Fibroblast of peridontal ligament (primary cell): ENCODE measurements around the gene PTK6.
"Not testable (repeated sequence)": the region's sequence is repeated elsewhere in the genome, so short reads cannot be mapped to it uniquely, and the experiment has no call there.

Experiments used
- DNase-seq: peaks from one replicate; pipeline ENCODE4 v3.0.0-alpha.2; 2010; ENCODE audit errors: extremely low read depth

The PTK6 gene

DNA sequence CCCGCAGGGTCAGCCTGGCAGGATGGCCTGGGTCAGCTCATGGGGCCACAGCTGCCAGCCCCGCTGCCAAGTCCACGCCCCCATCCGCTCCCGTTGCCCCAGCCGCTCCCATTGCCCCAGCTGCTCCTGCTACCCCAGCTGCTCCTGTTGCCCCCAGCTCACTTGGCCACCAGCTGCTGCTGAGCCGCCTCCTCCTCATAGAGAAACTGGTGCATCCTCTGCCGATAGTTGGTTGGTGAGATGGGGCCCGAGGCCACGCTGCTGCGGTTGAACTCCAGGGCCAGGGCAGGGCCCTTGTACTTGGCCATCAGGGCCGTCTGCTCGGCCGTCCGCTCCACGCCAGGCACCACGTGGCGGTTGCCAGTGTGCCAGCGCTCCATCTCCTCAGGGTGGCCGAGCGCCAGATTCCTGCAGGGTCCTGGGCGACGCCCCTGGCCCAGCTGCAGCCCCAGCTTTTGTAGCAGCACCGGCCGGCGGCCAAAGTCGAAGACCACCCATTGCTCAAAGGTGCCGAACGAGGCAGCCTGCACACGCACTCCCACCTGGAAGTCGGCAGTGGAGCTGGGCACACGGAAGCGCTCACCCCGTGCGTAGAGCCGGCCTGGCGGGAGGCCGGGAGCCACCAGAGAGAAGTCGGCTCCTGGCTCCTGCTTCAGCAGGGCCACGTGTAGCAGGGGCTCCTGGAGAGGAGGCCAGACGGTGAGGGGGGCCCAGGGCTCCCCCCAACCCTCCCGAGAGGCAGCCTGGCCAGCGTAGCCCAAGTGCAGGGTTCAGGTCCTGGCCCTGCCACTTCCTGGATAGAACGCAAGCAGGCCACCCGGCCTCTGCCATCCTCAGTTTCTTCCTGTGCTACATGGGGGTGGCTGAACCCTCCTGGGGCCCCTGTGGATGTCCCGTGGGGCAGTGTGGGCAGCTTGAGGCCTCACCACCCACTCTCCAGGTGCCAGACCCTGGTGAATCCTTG, 32.1 kb upstream of the PTK6 start:
- no peak for DNase-seq

- DNase-seq = no peak
These were observed 31.2 kb upstream of the PTK6 start for GRCh38 chr20:63568170-63568981.

DNA sequence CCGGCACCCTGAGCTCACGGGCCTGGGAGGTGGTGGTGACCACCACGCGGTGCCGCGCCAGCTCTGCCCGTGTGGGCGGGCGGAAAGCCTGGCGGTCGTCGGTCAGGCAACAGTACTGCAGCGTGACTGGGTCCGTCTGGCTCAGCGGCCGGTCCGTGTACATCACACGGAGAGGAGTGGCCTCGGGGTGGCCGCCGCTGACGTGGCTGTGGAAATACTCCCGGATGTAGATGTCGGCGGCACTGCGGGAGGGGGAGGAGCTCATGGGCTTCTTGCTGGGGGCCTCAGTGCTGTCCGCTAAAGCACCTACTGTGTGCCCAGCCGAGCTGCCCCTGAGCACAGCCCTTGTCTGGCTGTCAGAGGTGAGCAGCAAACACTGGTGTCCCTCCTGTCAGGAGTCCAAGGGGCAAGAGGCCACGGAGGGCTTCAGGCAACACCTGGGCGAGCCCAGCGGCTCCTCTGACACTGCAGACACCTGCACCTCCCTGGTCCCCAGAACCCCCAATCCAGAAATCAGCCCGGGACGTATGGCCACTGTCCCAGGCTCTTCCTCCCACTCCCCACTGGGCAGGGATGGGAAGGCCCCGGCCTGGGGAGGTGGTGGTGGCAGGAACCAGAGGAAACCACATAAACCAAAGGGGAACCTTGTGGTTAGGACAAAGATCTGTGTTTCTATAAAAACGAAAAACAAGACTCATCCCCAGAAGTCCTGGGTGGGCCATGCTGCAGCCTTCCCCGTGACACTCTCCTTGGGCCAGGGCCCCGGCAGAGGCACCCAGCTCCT, 30.4 kb upstream of the PTK6 start:
- no peak for DNase-seq

DNA sequence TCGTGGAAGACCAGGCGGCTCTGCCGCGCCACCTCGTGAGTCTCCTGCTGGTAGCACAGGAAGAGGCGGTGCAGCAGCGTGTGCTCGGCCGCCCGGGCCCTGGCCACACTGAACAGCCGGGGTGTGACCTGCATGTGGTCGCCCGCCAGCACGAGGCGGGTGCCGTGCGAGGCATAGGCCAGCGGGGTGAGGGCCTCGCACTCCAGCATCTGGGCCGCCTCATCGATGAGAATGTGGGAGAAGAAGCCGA, 29.9 kb upstream of the PTK6 start:
- no peak for DNase-seq

DNA sequence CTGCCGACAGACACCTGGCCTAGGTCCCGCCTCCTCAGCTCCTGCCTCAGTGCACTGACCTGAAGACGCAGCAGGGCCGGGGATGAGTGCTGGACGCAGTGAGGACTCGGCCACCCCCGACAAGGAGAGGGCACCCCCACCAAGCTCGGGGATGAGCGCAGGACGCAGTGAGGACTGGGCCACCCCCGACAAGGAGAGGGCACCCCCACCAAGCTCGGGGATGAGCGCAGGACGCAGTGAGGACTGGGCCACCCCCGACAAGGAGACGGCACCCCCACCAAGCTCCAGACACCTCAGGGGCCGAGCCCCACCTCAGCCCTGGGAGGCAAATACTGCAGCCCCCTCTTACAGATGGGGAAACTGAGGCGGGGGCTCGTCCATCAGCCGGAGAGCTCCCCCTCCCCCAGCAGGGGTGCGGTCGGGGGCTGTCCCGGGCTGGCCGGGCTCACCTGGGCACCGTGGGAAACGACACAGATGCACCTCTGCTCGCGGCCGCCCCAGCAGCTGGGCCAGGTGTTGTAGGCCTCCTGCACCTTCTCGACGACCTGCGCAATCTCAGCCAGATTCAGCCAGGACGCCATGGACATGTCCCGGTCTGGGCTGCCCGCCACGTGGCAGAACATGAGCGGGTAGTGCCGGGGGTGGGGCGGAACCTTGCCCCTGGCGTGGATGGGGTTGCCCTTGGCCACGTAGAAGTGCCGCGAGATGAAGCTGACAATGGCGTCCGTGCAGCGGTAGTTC, 29.4 kb upstream of the PTK6 start:
- DNase-seq = no peak

DNA sequence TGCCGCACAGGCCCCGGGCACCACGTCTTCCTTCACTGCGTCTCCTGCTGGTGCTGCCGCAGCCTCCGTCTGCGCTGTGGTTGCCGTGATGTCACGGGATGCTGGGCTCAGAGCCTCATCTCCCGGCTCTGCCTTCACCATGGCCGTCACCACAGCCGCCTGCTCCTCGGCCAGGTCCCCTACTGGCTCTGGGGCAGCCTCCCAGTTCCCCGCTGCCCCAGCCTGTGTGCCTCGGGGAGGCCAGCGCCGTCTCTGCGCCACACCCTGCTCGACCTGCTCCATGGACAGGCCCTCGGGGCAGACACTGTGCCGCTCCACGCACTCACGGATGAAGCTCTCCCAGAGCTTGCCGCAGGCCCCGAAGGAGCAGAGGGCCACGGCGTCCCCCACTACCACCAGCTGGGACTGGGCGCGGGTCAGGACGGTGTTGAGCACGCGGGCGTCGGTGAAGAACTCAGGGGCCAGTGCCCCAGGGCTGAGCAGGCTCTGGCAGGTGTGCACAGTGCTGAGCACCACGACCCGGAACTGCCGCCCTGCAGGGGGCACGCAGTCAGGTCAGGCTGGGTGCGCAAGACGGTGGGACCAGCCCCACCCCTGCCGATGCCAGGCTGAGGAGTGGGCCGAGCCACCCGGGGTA, 28.6 kb upstream of the PTK6 start:
- DNase-seq = no peak

GRCh38 chr20:63565021-63565698, 28.0 kb upstream of the PTK6 start:
- DNase-seq = no peak

DNA sequence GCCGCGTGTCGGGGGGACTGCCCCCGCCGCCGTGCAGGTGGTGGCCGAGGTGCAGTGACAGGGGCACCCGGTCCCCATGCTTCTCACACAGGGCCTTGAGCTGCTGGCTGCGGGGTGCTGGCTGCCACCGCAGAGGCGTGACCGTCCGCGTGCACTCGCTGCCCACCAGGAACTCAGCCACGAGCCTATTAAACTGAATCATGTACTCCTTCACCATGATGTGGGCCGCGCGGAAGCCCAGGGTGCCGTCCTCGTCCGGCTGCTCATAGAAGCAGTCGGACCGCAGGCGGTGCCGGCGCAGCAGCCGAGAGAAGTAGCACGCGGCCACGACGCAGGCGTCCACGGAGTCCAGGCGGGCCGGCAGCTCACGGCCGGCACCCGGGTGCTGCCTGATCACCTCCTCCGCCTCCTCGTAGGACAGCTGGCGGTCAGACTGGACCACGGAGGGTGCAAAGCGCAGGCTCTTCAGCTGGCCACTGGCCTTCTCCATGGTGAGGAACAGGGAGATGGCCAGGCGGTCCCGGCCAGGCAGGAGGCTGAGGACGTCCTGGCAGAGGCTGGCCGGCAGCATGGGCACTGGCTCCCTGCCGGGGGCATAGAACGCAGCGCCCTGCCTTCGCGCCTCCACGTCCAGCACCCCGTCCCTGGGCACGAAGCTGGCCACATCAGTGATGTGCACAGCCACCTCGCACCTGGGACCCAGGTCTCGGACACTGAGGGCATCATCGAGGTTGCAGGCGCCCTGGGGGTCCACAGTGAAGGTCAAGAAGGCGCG, 27.0 kb upstream of the PTK6 start:
- DNase-seq = no peak

DNA sequence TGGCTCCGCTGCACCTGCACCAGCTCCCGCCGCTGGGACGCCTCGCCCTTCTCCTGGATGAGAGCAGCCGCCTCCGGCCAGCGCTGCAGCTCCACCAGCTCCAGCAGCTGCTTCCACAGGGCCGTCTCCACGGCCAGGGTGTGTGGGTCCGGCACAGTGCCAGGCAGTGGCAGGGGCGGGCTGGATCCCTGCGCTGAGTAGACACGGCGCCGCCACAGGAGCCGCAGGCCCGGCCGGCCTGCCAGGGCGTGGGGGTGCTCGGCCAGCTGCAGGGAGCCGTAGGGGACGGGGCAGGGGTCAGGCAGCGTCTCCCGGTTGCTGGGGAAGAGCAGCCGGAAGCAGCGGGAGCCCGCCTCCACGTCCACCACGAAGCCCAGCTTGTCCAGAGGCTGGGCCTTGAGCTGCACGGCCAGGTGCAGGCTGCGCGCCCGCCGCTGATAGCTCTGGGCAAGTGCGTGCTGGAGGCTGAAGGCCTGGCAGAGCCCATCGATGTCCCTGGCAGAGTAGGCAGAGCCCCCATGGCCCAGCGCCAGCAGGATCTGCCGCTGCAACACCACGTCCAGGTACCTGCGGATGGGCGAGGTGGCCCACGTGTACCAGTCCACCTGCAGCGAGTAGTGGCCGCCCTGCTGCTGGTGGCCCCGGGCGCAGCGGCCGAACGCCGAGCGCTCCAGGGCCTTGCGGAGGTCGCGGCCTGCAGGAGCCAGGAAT, 26.2 kb upstream of the PTK6 start:
- no peak for DNase-seq

DNA sequence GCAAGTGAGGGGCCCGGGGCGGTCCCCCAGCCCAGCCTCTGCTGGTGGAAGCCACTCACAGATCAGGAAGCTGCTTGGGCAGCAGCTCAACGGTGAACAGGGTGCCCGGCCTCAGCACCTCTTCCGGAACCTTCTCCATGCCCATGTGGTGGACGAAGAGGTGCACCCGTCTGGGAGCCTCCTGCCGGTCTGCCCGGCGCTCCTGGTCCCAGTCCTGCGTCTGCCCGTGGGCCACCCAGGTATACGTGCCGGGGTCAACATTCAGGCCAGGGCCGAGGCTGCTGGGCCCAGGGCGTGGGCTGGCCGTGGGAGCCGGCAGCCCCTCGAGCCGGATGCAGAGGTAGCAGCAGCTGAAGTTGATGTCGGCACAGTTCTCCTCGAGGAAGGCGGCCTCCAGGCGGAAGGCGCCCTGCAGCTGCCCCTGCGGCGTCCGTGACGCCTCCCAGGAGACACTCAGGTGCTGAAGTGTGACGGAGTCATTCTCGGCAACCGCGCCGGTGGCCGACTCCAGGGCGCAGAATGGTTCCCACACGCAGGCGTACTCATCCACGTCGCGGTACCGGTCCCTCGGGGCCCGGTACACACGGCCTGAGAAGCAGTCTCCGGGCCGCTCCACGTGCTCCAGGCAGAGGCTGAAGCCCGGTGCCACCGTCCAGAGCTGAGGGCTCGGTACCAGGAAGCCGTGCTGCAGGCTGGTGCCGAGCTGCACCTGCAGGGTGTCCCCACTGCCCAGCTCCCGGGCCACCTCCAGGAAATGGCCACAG, 25.5 kb upstream of the PTK6 start:
- DNase-seq = no peak

- DNase-seq = no peak
These were observed 24.6 kb upstream of the PTK6 start for GRCh38 chr20:63561624-63562396.

GRCh38 chr20:63560856-63561609, 23.9 kb upstream of the PTK6 start:
- DNase-seq = no peak

DNA sequence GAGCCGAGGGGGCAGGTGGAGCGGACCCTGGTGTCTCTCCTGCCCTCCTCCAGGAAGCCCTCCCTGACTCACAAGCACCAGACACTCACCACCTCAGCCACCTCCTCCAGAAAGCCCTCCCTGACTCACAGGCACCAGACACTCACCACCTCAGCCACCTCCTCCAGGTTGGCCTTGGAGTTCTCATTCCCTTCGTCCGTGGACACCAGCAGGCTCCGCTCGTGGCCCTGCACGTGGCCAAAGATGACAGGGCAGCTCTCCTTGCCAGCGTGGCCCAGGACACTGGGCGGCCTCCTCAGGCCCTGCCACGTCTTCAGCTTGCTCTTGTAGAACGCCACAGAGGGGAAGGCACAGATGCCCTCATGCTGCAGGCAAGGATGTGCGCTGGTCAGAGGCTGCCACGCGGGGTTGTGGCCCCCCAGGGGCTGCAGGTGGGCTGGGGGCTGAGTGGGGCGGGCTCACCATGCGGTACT, 23.2 kb upstream of the PTK6 start:
- no peak for DNase-seq

DNA sequence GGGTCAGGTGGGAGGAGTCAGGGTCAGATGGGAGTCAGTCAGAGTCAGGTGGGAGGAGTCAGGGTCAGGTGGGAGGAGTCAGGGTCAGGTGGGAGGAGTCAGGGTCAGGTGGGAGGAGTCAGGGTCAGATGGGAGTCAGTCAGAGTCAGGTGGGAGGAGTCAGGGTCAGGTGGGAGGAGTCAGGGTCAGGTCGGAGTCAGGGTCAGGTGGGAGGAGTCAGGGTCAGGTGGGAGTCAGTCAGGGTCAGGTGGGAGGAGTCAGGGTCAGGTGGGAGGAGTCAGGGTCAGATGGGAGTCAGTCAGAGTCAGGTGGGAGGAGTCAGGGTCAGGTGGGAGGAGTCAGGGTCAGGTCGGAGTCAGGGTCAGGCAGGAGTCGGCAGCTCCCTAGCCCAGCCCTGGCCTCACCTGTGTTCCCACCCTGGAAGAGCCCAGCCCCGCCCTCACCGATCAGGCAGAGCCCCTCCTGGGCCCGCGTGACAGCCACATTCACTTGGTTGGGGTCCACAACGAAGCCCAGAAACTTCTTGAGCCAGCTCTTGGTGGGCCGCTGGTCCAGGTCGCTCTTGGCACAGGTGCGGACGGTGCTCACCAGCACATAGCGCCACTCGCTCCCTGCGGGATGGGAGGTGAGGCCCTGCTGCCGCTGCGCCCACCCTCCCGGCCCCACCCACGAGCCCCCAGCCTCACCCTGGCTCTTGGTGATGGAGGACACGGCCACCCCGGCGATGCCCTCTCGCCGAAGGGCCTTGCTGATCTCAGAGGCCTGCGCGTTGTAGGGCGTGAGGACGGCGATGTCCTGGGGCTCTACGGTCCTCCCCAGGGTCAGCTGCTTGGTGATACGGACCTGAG, 22.5 kb upstream of the PTK6 start:
- not testable (repeated sequence) for DNase-seq

- DNase-seq = no peak
These were observed 21.8 kb upstream of the PTK6 start for GRCh38 chr20:63558804-63559484.
